ENCODE measurements around the gene SLC36A4.
"Not testable (repeated sequence)": the region's sequence is repeated elsewhere in the genome, so short reads cannot be mapped to it uniquely, and the experiment has no call there.

The SLC36A4 gene

DNA sequence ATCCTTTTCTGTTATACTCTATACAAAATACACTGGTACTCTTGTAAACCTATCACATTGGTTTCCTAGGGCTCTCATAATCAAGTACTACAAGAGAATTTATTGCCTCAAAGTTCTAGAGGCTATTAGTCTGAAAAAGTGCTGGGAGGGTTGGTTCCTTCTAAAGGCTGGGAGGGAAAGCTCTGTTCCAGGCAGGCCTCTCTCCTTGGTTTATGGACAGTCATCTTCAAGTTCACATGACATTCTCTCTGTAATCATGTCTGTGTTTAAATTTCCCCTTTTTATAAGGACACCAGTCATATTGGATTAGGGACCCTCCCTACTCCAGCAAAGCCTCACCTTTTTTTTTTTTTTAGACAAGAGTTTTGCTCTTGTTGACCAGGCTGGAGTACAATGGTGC, 9.1 kb downstream of the SLC36A4 start:
- no peak overlapping the region for H3K9ac ChIP-seq (ENCODE audit: low read length)

DNA sequence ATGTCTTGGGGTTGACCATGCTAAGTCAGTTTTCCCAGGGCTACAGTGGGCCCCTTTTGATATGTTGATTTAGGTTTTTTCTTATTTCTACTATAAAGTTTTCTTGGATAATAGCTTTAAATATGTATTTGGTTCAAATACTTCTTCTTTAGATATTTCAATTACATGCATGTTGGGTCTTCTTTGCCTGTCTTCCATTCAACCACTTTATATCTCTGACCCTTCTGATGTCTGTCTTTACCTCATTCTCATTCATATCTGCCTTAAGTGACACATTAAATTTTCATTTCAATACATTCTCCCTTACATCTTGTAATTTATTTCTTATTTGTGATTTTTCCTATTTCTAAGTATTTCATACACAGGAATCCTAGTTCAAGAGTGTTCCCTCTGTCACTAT, 10.5 kb downstream of the SLC36A4 start:
- Histone ChIP-seq H3K14ac (ENCODE audit: low read length in 2 of 2) (no peak overlapping the region), H2BK5ac (ENCODE audit: low read depth, low read length, poor library complexity, severe bottlenecking) (no peak overlapping the region), H3K23ac (ENCODE audit: low read length in 2 of 2) (no peak overlapping the region), H3K4me3 (ENCODE audit: insufficient read depth in 1 of 2, low read depth in 1 of 2, low read length in 2 of 2) (no peak overlapping the region), H2AFZ (ENCODE audit: low read depth, low read length) (no peak overlapping the region), H3K9ac (ENCODE audit: low read length) (no peak overlapping the region), H3K79me1 (replicated peaks; ENCODE audit: low read length, poor library complexity, severe bottlenecking) (peaks cover 25% of the 10 kb centered on the region), H3K4ac (ENCODE audit: low read depth in 1 of 2, low read length in 2 of 2) (no peak overlapping the region), H3K9me3 (ENCODE audit: control insufficient read depth, low read length) (peaks cover 23% of the 10 kb centered on the region), H3K4me1 (ENCODE audit: control insufficient read depth, insufficient read depth, low read depth, low read length) (no peaks in the 10 kb centered on the region), H2BK12ac (ENCODE audit: low read length in 2 of 2) (no peak overlapping the region), H2BK120ac (ENCODE audit: low read depth, low read length) (no peak overlapping the region), H3K27ac (ENCODE audit: low read length, poor library complexity, severe bottlenecking) (no peak overlapping the region), H3K36me3 (ENCODE audit: control insufficient read depth in 1 of 2, insufficient read depth in 2 of 2, low read depth in 1 of 2, low read length in 2 of 2) (peaks cover 0 to 30% of the 10 kb centered on the region in 2 experiments), H2BK15ac (ENCODE audit: low read depth, poor library complexity, severe bottlenecking) (no peak overlapping the region), H3K27me3 (ENCODE audit: control insufficient read depth in 1 of 2, insufficient read depth in 1 of 2, low read length in 2 of 2) (no peaks in the 10 kb centered on the region), H2AK5ac (ENCODE audit: low read length, severe bottlenecking) (no peak overlapping the region), H4K8ac (ENCODE audit: low read length) (no peak overlapping the region), H3K4me2 (ENCODE audit: low read length, poor library complexity, severe bottlenecking) (no peak overlapping the region), H3K18ac (ENCODE audit: low read depth in 1 of 2, low read length in 2 of 2) (no peak overlapping the region), H4K91ac (ENCODE audit: low read length) (no peak overlapping the region)
- DNase-seq: no peak

More for the DNA sequence above, 9.1 kb downstream of the SLC36A4 start:
- Histone ChIP-seq H4K91ac (ENCODE audit: low read length) (no peak overlapping the region), H2BK12ac (ENCODE audit: low read length in 2 of 2) (no peak overlapping the region), H3K79me1 (replicated peaks; ENCODE audit: low read length, poor library complexity, severe bottlenecking) (peaks cover 25% of the 10 kb centered on the region), H4K8ac (ENCODE audit: low read length) (no peak overlapping the region), H3K4me3 (ENCODE audit: insufficient read depth in 1 of 2, low read depth in 1 of 2, low read length in 2 of 2) (no peak overlapping the region), H3K4me2 (ENCODE audit: low read length, poor library complexity, severe bottlenecking) (no peak overlapping the region), H2AFZ (ENCODE audit: low read depth, low read length) (no peak overlapping the region), H3K9me3 (ENCODE audit: control insufficient read depth, low read length) (peaks cover 23% of the 10 kb centered on the region), H3K36me3 (ENCODE audit: control insufficient read depth in 1 of 2, insufficient read depth in 2 of 2, low read depth in 1 of 2, low read length in 2 of 2) (peaks cover 0 to 22% of the 10 kb centered on the region in 2 experiments), H3K18ac (ENCODE audit: low read depth in 1 of 2, low read length in 2 of 2) (no peak overlapping the region), H3K27ac (ENCODE audit: low read length, poor library complexity, severe bottlenecking) (no peak overlapping the region), H2AK5ac (ENCODE audit: low read length, severe bottlenecking) (no peak overlapping the region), H3K27me3 (ENCODE audit: control insufficient read depth in 1 of 2, insufficient read depth in 1 of 2, low read length in 2 of 2) (no peaks in the 10 kb centered on the region), H3K14ac (ENCODE audit: low read length in 2 of 2) (no peak overlapping the region), H3K4me1 (ENCODE audit: control insufficient read depth, insufficient read depth, low read depth, low read length) (no peaks in the 10 kb centered on the region), H2BK5ac (ENCODE audit: low read depth, low read length, poor library complexity, severe bottlenecking) (no peak overlapping the region), H2BK15ac (ENCODE audit: low read depth, poor library complexity, severe bottlenecking) (no peak overlapping the region), H3K23ac (ENCODE audit: low read length in 2 of 2) (no peak overlapping the region), H3K4ac (ENCODE audit: low read depth in 1 of 2, low read length in 2 of 2) (no peak overlapping the region), H2BK120ac (ENCODE audit: low read depth, low read length) (no peak overlapping the region)
- DNase-seq: no peak

DNA sequence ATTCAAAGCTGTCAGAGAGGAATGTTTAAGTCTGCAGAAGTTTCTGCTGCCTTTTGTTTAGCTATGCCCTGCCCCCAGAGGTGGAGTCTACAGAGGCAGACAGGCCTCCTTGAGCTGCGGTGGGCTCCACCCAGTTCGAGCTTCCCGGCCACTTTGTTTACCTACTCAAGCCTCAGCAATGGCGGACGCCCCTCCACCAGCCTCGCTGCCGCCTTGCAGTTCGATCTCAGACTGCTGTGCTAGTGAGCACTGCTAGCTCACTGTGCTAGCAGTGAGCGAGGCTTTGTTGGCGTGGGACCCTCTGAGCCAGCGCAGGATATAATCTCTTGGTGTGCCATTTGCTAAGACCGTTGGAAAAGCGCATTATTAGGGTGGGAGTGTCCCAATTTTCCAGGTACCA, 19.9 kb downstream of the SLC36A4 start:
- not testable (repeated sequence) for H2AFZ ChIP-seq (ENCODE audit: low read depth, low read length); H3K9ac ChIP-seq (ENCODE audit: low read length); H3K4ac ChIP-seq (ENCODE audit: low read depth in 1 of 2, low read length in 2 of 2); H2BK120ac ChIP-seq (ENCODE audit: low read depth, low read length); H2AK5ac ChIP-seq (ENCODE audit: low read length, severe bottlenecking); H2BK5ac ChIP-seq (ENCODE audit: low read depth, low read length, poor library complexity, severe bottlenecking); H2BK12ac ChIP-seq (ENCODE audit: low read length in 2 of 2); H2BK15ac ChIP-seq (ENCODE audit: low read depth, poor library complexity, severe bottlenecking); H3K27ac ChIP-seq (ENCODE audit: low read length, poor library complexity, severe bottlenecking); H3K4me2 ChIP-seq (ENCODE audit: low read length, poor library complexity, severe bottlenecking); H3K23ac ChIP-seq (ENCODE audit: low read length in 2 of 2); H3K18ac ChIP-seq (ENCODE audit: low read depth in 1 of 2, low read length in 2 of 2); H4K91ac ChIP-seq (ENCODE audit: low read length); H3K14ac ChIP-seq (ENCODE audit: low read length in 2 of 2); H4K8ac ChIP-seq (ENCODE audit: low read length); H3K4me3 ChIP-seq (ENCODE audit: insufficient read depth in 1 of 2, low read depth in 1 of 2, low read length in 2 of 2); H3K79me1 ChIP-seq (replicated peaks; ENCODE audit: low read length, poor library complexity, severe bottlenecking); H3K9me3 ChIP-seq (ENCODE audit: control insufficient read depth, low read length); DNase-seq; H3K4me1 ChIP-seq (ENCODE audit: control insufficient read depth, insufficient read depth, low read depth, low read length); H3K27me3 ChIP-seq (ENCODE audit: control insufficient read depth in 1 of 2, insufficient read depth in 1 of 2, low read length in 2 of 2)
- peaks cover 12 to 49% of the 10 kb centered on the region in 2 experiments for H3K36me3 ChIP-seq (ENCODE audit: control insufficient read depth in 1 of 2, insufficient read depth in 2 of 2, low read depth in 1 of 2, low read length in 2 of 2)
- 93% methylated on average over 13 of the region's 13 CpGs for WGBS

GRCh38 chr11:93169950-93170561, 27.7 kb downstream of the SLC36A4 start:
- H3K9me3 ChIP-seq (ENCODE audit: control insufficient read depth, low read length): no peaks in the 10 kb centered on the region
- no peak overlapping the region for H3K18ac ChIP-seq (ENCODE audit: low read depth in 1 of 2, low read length in 2 of 2)
- no peak overlapping the region for H4K8ac ChIP-seq (ENCODE audit: low read length)
- peaks cover 0 to 23% of the 10 kb centered on the region in 2 experiments for H3K36me3 ChIP-seq (ENCODE audit: control insufficient read depth in 1 of 2, insufficient read depth in 2 of 2, low read depth in 1 of 2, low read length in 2 of 2)
- H2BK120ac ChIP-seq (ENCODE audit: low read depth, low read length): no peak overlapping the region
- H2BK15ac ChIP-seq (ENCODE audit: low read depth, poor library complexity, severe bottlenecking): no peak overlapping the region
- no peak overlapping the region for H3K4ac ChIP-seq (ENCODE audit: low read depth in 1 of 2, low read length in 2 of 2)
- no peak overlapping the region for H4K91ac ChIP-seq (ENCODE audit: low read length)
- peaks cover 1% of the 10 kb centered on the region for H3K79me1 ChIP-seq (replicated peaks; ENCODE audit: low read length, poor library complexity, severe bottlenecking)
- no peak overlapping the region for H3K9ac ChIP-seq (ENCODE audit: low read length)
- H3K27ac ChIP-seq (ENCODE audit: low read length, poor library complexity, severe bottlenecking): no peak overlapping the region
- no peak overlapping the region for H2BK5ac ChIP-seq (ENCODE audit: low read depth, low read length, poor library complexity, severe bottlenecking)
- 50% methylated on average over 1 of the region's 2 CpGs for WGBS
- H3K4me1 ChIP-seq (ENCODE audit: control insufficient read depth, insufficient read depth, low read depth, low read length): no peaks in the 10 kb centered on the region
- H3K4me3 ChIP-seq (ENCODE audit: insufficient read depth in 1 of 2, low read depth in 1 of 2, low read length in 2 of 2): no peak overlapping the region
- peak; percentile 39 for DNase-seq
- no peak overlapping the region for H2AK5ac ChIP-seq (ENCODE audit: low read length, severe bottlenecking)
- no peak overlapping the region for H3K14ac ChIP-seq (ENCODE audit: low read length in 2 of 2)
- no peak overlapping the region for H3K4me2 ChIP-seq (ENCODE audit: low read length, poor library complexity, severe bottlenecking)
- no peaks in the 10 kb centered on the region for H3K27me3 ChIP-seq (ENCODE audit: control insufficient read depth in 1 of 2, insufficient read depth in 1 of 2, low read length in 2 of 2)
- no peak overlapping the region for H2AFZ ChIP-seq (ENCODE audit: low read depth, low read length)
- no peak overlapping the region for H2BK12ac ChIP-seq (ENCODE audit: low read length in 2 of 2)
- H3K23ac ChIP-seq (ENCODE audit: low read length in 2 of 2): no peak overlapping the region
